Measurements from ENCODE around the gene SMDT1. TPM values are rescaled to one million over a fixed set of nuclear protein-coding genes. Genes with fewer than 3 reads are reported as not detected.
"Not testable (repeated sequence)": the region's sequence is repeated elsewhere in the genome, so short reads cannot be mapped to it uniquely, and the experiment has no call there.

SMDT1 gene
- total RNA-seq, 1 experiment from 2014 or later: 2.6 TPM

GRCh38 chr22:42070517-42071422 is 8.7 kb upstream of the SMDT1 start, which contains the start of gene NAGA:
TSS of gene NAGA (minus strand) at chr22:42070812. CDS start at chr22:42070297, 515 bp downstream.
- DNase-seq (ENCODE audit: low read depth): peak; percentile 97

GRCh38 chr22:42071508-42071907 is 8.0 kb upstream of the SMDT1 start:
- not testable (repeated sequence) for DNase-seq (ENCODE audit: low read depth)

DNA sequence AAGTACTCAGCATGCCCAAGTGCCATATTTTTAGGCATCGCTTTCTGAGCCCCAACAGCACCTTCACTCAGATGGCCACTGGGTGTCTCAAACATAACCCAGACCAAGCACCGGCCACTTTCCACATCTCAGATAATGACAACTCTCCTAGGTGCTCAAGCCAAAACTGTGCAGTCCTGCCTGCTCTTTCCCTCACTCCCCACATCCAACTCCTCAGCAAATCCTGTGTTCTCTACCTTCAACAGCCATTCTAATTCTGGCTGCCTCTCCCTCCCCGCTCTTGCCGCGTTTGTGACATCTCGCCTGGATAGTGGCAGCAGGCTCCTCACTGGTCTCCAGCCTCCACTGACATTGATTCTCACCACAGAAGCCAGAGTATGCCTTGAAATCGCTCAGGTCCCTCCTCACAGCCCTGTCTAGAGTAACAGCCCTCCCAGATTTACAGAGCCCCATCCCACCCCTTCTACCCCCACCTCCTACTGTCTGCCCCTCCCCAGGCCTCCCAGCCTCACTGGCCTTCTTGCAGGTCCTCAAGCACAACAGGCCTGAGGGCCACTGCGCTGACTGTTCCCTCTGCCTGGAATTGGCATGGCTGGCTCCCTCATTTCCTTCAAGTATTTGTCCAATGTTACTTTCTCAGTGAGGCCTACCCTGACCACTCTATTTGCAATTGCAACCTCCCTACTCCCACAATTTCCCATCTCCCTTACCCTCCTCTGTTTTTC is 6.7 kb upstream of the SMDT1 start:
- no peak for DNase-seq (ENCODE audit: low read depth)

GRCh38 chr22:42073621-42074041 is 5.9 kb upstream of the SMDT1 start:
- DNase-seq (ENCODE audit: low read depth): no peak

- DNase-seq (ENCODE audit: low read depth): peak; percentile 36
Measured at GRCh38 chr22:42074132-42074811, 5.2 kb upstream of the SMDT1 start, which contains the start of gene PHETA2. TSS of gene PHETA2 (plus strand) at chr22:42074248. CDS start at chr22:42077294, 3,046 bp downstream.

GRCh38 chr22:42074846-42075676 is 4.4 kb upstream of the SMDT1 start:
- no peak for DNase-seq (ENCODE audit: low read depth)

DNA sequence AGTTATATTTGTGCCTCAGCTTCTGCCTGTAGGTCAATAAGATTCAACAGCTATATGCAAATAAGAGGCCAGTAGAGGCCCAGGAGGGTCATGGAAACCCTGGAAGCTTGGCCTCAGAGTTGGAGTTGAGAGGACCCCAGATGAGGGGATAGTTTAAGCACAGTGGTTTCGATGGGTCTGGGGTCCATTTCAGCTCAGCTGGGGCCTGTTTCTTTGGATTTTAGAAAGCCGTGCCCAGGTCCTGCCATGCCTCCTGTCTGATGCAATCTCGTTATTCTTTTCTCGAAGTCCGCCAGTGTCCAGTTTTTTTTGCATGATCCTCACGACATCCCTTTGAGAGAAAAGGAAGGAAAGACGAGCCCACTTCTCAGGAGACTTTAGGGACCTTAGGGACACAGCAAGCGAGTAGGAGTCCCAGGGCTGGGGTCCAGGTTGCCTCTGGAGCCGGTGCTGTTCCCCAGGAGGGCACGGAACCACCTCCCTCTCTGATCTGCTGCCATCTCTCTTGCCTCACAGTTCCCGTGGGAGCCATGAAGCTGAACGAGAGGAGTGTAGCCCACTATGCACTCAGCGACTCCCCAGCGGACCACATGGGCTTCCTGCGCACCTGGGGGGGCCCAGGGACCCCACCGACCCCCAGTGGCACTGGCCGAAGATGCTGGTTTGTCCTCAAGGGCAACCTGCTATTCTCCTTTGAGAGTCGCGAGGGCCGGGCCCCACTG is 2.6 kb upstream of the SMDT1 start:
- DNase-seq (ENCODE audit: low read depth): no peak

DNA sequence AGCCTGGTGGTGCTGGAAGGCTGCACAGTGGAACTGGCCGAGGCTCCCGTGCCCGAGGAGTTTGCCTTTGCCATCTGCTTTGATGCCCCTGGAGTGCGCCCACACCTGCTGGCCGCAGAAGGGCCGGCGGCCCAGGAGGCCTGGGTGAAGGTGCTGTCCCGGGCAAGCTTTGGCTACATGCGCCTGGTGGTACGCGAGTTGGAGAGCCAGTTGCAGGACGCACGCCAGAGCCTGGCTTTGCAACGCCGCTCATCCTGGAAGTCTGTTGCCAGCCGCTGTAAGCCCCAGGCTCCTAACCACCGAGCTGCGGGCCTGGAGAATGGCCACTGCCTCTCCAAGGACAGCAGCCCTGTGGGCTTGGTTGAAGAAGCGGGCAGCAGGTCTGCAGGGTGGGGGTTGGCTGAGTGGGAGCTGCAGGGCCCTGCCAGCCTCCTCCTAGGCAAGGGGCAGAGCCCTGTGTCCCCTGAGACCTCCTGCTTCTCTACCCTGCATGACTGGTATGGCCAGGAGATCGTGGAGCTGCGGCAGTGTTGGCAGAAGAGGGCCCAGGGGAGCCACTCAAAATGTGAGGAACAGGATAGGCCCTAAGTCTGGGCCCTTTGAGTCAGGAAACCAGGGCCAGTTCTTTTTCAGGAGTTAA is 1.9 kb upstream of the SMDT1 start:
- no peak for DNase-seq (ENCODE audit: low read depth)

GRCh38 chr22:42078469-42079318 is 806 bp upstream of the SMDT1 start:
- DNase-seq (ENCODE audit: low read depth): no peak

GRCh38 chr22:42080287-42080686 is 787 bp downstream of the SMDT1 start:
- DNase-seq (ENCODE audit: low read depth): peak; percentile 35

DNA sequence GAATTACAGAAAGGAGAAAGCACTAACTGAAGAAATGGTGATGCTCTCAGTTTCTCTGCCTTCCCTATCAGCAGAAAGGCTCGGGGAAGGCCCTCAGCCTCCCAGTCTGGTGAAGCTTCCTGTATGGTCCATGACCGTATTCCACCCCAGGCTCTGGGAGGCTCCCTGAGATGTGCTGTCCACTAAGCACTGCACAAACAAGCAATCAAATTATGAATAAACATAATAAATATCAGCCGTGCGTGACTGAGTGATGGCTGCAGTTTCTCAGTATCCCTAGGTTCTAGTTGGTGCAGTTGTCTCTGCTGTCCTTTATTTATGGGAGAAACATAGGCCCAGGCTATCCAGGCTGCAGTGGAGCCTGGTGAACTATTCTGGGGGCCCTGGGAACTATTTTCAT is 3.6 kb downstream of the SMDT1 start:
- no peak for DNase-seq (ENCODE audit: low read depth)

DNA sequence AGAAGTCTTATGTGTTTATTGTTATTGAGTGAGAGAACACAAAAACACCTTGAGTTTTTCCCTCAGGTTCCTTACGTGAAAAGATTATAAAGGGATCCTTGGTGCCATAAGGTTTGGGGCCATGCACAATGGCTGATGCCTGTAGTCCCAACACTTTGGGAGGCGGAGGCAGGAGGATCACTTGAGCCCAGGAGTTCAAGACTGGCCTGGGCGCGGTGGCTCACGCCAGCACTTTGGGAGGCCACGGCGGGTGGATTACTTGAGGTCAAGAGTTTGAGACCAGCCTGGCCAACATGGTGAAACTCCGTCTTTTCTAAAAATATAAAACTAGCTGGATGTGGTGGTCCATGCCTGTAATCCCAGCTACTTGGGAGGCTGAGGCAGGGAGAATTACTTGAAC is 5.4 kb downstream of the SMDT1 start:
- no peak for DNase-seq (ENCODE audit: low read depth)

- no peak for DNase-seq (ENCODE audit: low read depth)
Measured at GRCh38 chr22:42086051-42086450, 6.6 kb downstream of the SMDT1 start.

DNA sequence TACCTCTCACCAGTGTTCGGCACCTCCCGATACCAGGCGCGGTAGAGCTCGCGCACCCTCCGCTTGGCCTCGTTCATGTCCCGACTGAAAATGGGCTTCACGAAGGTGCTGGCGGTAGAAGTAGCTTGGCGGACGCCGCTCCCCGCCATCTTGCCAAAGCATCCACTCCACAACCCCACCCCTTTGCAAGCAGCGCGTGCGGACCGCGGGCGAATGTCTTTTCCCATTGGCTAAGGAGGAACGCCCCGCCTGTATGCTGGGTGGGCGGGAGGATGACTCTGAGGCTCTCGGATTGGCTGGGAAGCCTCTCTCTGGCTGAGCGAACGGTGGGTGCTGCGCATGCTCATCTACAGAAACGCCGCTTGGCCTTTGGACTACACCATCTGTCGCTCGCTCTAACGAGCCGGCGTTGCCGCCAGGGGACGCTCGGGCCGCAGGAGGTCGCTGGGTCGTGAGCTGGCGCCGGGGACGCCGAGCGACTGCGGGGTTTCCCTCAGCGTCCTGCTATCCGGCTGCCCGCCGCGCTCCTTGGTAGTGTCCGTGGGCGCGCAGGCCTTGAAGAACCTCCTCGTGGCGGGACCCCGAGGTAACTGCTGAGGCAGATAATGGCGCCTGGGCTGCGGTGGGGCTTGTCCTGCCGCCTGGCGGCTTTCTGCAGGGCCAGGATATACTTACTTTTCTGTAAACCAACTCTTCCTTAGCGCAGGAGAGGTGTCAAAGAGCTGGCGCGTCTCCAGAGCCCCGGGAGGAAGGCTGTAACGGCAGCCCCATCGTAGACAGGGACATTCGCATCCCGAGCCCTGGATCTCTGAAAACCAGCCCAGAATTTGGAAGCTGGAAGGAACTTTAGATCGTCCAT is 11.3 kb downstream of the SMDT1 start, which contains the start of gene NDUFA6:
Gene NDUFA6, minus strand, starts transcription at position 177 of the 859 bp plus-strand sequence. Its CDS starts 28 bp downstream, at position 149.
- DNase-seq (ENCODE audit: low read depth): peak; percentile 99

DNA sequence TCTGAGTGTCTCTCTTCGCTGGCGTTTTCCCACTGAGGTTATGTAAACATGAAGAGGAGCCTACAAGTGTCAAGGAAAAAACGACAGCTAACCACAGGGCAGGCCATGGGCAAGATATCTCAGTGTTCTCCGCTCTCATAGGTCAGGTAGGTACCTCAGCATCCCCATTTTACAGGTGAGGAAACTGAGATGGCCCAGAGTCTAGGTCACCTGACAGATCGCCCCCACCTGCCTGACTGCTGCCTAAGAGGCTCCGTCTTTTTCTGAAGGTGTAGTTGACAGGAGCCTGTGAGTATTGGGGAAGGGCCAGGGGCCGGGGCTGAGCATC is 11.9 kb downstream of the SMDT1 start:
- DNase-seq (ENCODE audit: low read depth): no peak

DNA sequence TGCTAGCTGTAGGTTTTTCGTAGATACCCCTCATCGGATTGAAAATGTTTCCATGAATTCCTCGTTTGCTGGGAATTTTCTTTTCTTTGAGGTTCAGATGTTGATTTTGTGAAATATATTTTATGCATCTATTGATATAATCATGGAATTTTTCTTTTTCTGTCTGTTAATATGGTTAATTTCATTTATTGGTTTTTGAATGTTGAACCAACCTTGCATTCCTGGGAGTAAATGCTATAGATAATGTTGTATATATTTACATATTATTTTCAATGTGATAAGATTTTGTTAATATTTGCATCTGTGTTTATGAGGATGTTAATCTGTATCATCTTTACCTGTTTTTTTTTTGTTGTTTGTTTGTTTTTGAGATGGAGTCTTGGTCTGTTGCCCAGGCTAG is 21.7 kb downstream of the SMDT1 start:
- no peak for DNase-seq (ENCODE audit: low read depth)

GRCh38 chr22:42104332-42104860 is 24.9 kb downstream of the SMDT1 start:
- not testable (repeated sequence) for DNase-seq (ENCODE audit: low read depth)

DNA sequence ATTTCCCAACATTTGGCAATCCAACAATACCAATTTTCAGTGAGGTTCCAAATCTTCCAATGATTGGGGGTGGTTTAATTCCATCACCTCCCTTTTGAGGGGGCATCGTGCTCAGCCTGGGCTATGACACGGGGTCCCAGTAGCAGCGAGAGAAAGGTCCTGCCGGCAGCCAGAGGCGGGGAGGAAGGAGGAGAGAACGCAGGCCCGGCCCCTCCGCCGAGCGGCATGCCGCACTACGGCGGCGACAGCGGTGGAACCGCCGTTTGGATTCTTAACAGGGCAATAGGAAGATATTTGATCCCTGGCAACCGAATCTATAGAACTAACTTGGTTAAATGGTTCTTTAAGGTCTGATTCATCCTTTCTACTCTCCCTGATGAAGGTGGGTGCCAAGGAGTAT is 29.3 kb downstream of the SMDT1 start:
- DNase-seq (ENCODE audit: low read depth): no peak

All from LHCN-M2 (cell line).